Measurements from ENCODE around the gene CPVL. TPM values are rescaled to one million over a fixed set of nuclear protein-coding genes. Genes with fewer than 3 reads are reported as not detected.

Gene CPVL
- total and polyA plus RNA-seq, 4 donors = 6.0 to 39.0 (median 12.9) TPM

GRCh38 chr7:29106669-29106988, 39.7 kb downstream of the CPVL start:
- Histone ChIP-seq H3K9me3 (ENCODE audit: control insufficient read depth in 4 of 4, low read length in 3 of 4) (no peaks in the 10 kb centered on the region), H3K27me3 (ENCODE audit: control insufficient read depth in 4 of 4, insufficient read depth in 4 of 4, low read length in 3 of 4) (no peaks in the 10 kb centered on the region), H3K4me3 (ENCODE audit: low read depth in 1 of 3, low read length in 3 of 3) (no peak overlapping the region), H3K4me1 (ENCODE audit: control insufficient read depth in 4 of 4, insufficient read depth in 4 of 4, low read length in 3 of 4) (no peaks in the 10 kb centered on the region), H3K36me3 (ENCODE audit: control insufficient read depth in 4 of 4, insufficient read depth in 3 of 4, low read depth in 1 of 4, low read length in 3 of 4) (no peaks in the 10 kb centered on the region), H3K9ac (ENCODE audit: low read depth in 1 of 2, low read length in 2 of 2) (no peak overlapping the region), H3K27ac (ENCODE audit: low read depth in 1 of 2, low read length in 2 of 2) (no peak overlapping the region)
- TF ChIP-seq, protein P1, sequence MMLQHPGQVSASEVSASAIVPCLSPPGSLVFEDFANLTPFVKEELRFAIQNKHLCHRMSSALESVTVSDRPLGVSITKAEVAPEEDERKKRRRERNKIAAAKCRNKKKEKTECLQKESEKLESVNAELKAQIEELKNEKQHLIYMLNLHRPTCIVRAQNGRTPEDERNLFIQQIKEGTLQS (IDR thresholded peaks at IDR 0.05) = no peak
- no peak for TF ChIP-seq CTCF (IDR thresholded peaks at IDR 0.05; ENCODE audit: low read depth, low read length, missing input control)
- no peak for TF ChIP-seq TAF1 (conservative IDR thresholded peaks at IDR 0.05)
- 45% methylated on average over 3 of the region's 3 CpGs for WGBS
- no peak for DNase-seq (ENCODE audit: low spot score)

GRCh38 chr7:29105752-29106668, 40.3 kb downstream of the CPVL start:
- WGBS = 65% methylated on average over 4 of the region's 4 CpGs
- DNase-seq (ENCODE audit: low spot score) = no peak
- TF ChIP-seq RAD21 (IDR thresholded peaks at IDR 0.05) (peak; percentile 93), JUND (IDR thresholded peaks at IDR 0.05) (no peak), CTCF (IDR thresholded peaks at IDR 0.05; ENCODE audit: low read depth, low read length, missing input control) (peak; percentile 86)

DNA sequence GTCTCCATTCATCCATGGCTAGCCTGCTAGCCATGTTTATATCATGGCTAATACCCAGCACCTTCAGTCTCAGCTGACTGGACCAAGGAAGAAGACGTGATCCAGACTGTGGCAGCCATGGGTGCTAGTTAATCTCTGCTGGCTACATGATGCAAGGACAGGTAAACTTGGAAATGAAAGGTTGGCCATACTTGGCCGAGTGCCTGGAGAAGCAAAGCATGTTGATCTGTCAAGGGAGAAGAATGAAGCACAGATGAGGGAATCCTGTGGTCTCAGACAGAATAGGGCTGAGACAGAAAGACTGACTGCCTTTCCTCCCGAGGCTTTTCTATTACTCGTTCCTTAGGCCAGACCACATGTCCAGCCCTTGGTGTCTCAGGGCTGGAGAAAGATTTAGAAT, 41.1 kb downstream of the CPVL start:
- Histone ChIP-seq H3K9me3 (ENCODE audit: control insufficient read depth in 4 of 4, low read length in 3 of 4) (no peaks in the 10 kb centered on the region), H3K27ac (ENCODE audit: low read depth in 1 of 2, low read length in 2 of 2) (no peak overlapping the region), H3K36me3 (ENCODE audit: control insufficient read depth in 4 of 4, insufficient read depth in 3 of 4, low read depth in 1 of 4, low read length in 3 of 4) (no peaks in the 10 kb centered on the region), H3K27me3 (ENCODE audit: control insufficient read depth in 4 of 4, insufficient read depth in 4 of 4, low read length in 3 of 4) (no peaks in the 10 kb centered on the region), H3K9ac (ENCODE audit: low read depth in 1 of 2, low read length in 2 of 2) (no peak overlapping the region), H3K4me3 (ENCODE audit: low read depth in 1 of 3, low read length in 3 of 3) (no peak overlapping the region), H3K4me1 (ENCODE audit: control insufficient read depth in 4 of 4, insufficient read depth in 4 of 4, low read length in 3 of 4) (peaks cover 0 to 10% (median 8%) of the 10 kb centered on the region in 4 donors)
- 67% methylated on average over 4 of the region's 4 CpGs for WGBS
- no peak for DNase-seq (ENCODE audit: low spot score)
- TF ChIP-seq RXRA (IDR thresholded peaks at IDR 0.05) (no peak), RAD21 (IDR thresholded peaks at IDR 0.05) (no peak), GABPA (IDR thresholded peaks at IDR 0.05 in 1 of 2, conservative IDR thresholded peaks at IDR 0.05 in 1 of 2) (no peak), ZBTB33 (IDR thresholded peaks at IDR 0.05) (no peak), REST (IDR thresholded peaks at IDR 0.05) (no peak), HNF4A (conservative IDR thresholded peaks at IDR 0.05) (no peak), NR2F2 (IDR thresholded peaks at IDR 0.05) (no peak), FOXA2 (IDR thresholded peaks at IDR 0.05) (no peak), SP1 (IDR thresholded peaks at IDR 0.05) (no peak), TAF1 (conservative IDR thresholded peaks at IDR 0.05) (no peak)
- TF ChIP-seq, protein P1 (IDR thresholded peaks at IDR 0.05) = no peak

More at GRCh38 chr7:29105752-29106668, 40.3 kb downstream of the CPVL start:
- no peak overlapping the region for H3K4me3 ChIP-seq (ENCODE audit: low read depth in 1 of 3, low read length in 3 of 3)
- no peaks in the 10 kb centered on the region for H3K27me3 ChIP-seq (ENCODE audit: control insufficient read depth in 4 of 4, insufficient read depth in 4 of 4, low read length in 3 of 4)
- no peaks in the 10 kb centered on the region for H3K36me3 ChIP-seq (ENCODE audit: control insufficient read depth in 4 of 4, insufficient read depth in 3 of 4, low read depth in 1 of 4, low read length in 3 of 4)
- no peaks in the 10 kb centered on the region for H3K9me3 ChIP-seq (ENCODE audit: control insufficient read depth in 4 of 4, low read length in 3 of 4)
- H3K27ac ChIP-seq (ENCODE audit: low read depth in 1 of 2, low read length in 2 of 2) = no peak overlapping the region
- no peak overlapping the region for H3K9ac ChIP-seq (ENCODE audit: low read depth in 1 of 2, low read length in 2 of 2)
- H3K4me1 ChIP-seq (ENCODE audit: control insufficient read depth in 4 of 4, insufficient read depth in 4 of 4, low read length in 3 of 4) = peaks cover 0 to 2% (median under 1%) of the 10 kb centered on the region in 4 donors
